ENCODE data around the gene RSPRY1. TPM values are rescaled to one million over a fixed set of nuclear protein-coding genes. Genes with fewer than 3 reads are reported as not detected.
"Not testable (repeated sequence)": the region's sequence is repeated elsewhere in the genome, so short reads cannot be mapped to it uniquely, and the experiment has no call there.

RSPRY1 gene
- polyA plus RNA-seq, 2 of the 4 experiments (the other 2 are of a cell fraction): 32.2 to 50.0 TPM

- ATAC-seq (no peak), FAIRE-seq (no peak), DNase-seq (ENCODE audit: low read depth in 1 of 2, low spot score in 1 of 2) (no peak)
- Histone ChIP-seq H3K4me1 (peaks cover 49% of the 10 kb centered on the region), H3K27ac (no peak overlapping the region), H3K9me3 (no peaks in the 10 kb centered on the region), H3K4me3 (no peak overlapping the region), H3K4me2 (peak overlapping the region; percentile 91)
- POLR2A ChIA-PET: no interaction called here
- WGBS (ENCODE audit: missing lambda C conversion rate): 95% methylated on average over 9 of the region's 9 CpGs
- no peak for TF ChIP-seq ELK1 (IDR thresholded peaks at IDR 0.05; ENCODE audit: low read depth, low read length)
- TF ChIP-seq SMC3 (IDR thresholded peaks at IDR 0.05): no peak
- no peak for TF ChIP-seq MAX (IDR thresholded peaks at IDR 0.05)
- CTCF ChIA-PET: interaction anchor here (0.6 kb wide), 1 partner anchor 25 kb away, joined by 3 read pairs; no protein-coding TSS in a partner anchor
These were observed 2.5 kb downstream of the RSPRY1 start for GRCh38 chr16:57188711-57189002.

- ATAC-seq; H3K4me2 ChIP-seq; DNase-seq (ENCODE audit: low read depth in 1 of 2, low spot score in 1 of 2); H3K9me3 ChIP-seq; H3K4me3 ChIP-seq; FAIRE-seq; POLR2A ChIA-PET: not testable (repeated sequence)
- 97% methylated on average over 4 of the region's 4 CpGs for WGBS (ENCODE audit: missing lambda C conversion rate)
- CTCF ChIA-PET: interaction anchor here (0.6 kb wide), 1 partner anchor 26 kb away, joined by 3 read pairs; no protein-coding TSS in a partner anchor
- Histone ChIP-seq H3K27ac (peak overlapping the region; percentile 17 to 86; a peak in 2 of 6 replicates), H3K4me1 (peaks cover 56% of the 10 kb centered on the region)
These were observed 3.4 kb downstream of the RSPRY1 start for GRCh38 chr16:57189527-57189926.

GRCh38 chr16:57190136-57190535, 4.0 kb downstream of the RSPRY1 start:
- peak overlapping the region; percentile 72 to 86; a peak in 4 of 6 replicates for H3K27ac ChIP-seq
- H3K4me2 ChIP-seq: peak overlapping the region; percentile 79
- H3K4me1 ChIP-seq: peaks cover 59% of the 10 kb centered on the region
- DNase-seq (ENCODE audit: low read depth in 1 of 2, low spot score in 1 of 2) (no peak), FAIRE-seq (no peak), ATAC-seq (no peak)
- TF ChIP-seq CEBPB (IDR thresholded peaks at IDR 0.05) (peak in 1 of 2 experiments; percentile 29; a peak in 1 of 4 replicates), RFX5 (IDR thresholded peaks at IDR 0.05) (no peak)
- POLR2A ChIA-PET: interaction anchor here (1.2 kb wide), 1 partner anchor 55 kb away, joined by 5 read pairs; the partner anchor contains the start of gene ARL2BP
- H3K9me3 ChIP-seq: no peaks in the 10 kb centered on the region
- CTCF ChIA-PET: interaction anchor here (0.6 kb wide), 1 partner anchor 21 kb away, joined by 3 read pairs; no protein-coding TSS in a partner anchor
- no peak overlapping the region for H3K4me3 ChIP-seq
- 93% methylated on average over 2 of the region's 2 CpGs for WGBS (ENCODE audit: missing lambda C conversion rate)

GRCh38 chr16:57191056-57191571, 5.0 kb downstream of the RSPRY1 start:
- ATAC-seq (no peak), DNase-seq (ENCODE audit: low read depth in 1 of 2, low spot score in 1 of 2) (peak in 1 of 2 experiments; percentile 10), FAIRE-seq (no peak)
- H3K4me1 ChIP-seq: peaks cover 68% of the 10 kb centered on the region
- 16% methylated on average over 3 of the region's 3 CpGs for WGBS (ENCODE audit: missing lambda C conversion rate)
- no peak overlapping the region for H3K4me3 ChIP-seq
- H3K9me3 ChIP-seq: no peaks in the 10 kb centered on the region
- H3K4me2 ChIP-seq: peak overlapping the region; percentile 79
- no peak for TF ChIP-seq JUNB (IDR thresholded peaks at IDR 0.05)
- no peak for TF ChIP-seq RFX5 (IDR thresholded peaks at IDR 0.05)
- peak in 1 of 2 experiments; percentile 75; a peak in 2 of 4 replicates for TF ChIP-seq CEBPB (IDR thresholded peaks at IDR 0.05)
- peak; percentile 97 for TF ChIP-seq MAFK (IDR thresholded peaks at IDR 0.05; ENCODE audit: partially characterized antibody)
- TF ChIP-seq ESRRA (IDR thresholded peaks at IDR 0.05; ENCODE audit: borderline replicate concordance, low read length): no peak
- no peak for TF ChIP-seq RAD21 (conservative IDR thresholded peaks at IDR 0.05 in 1 of 2, IDR thresholded peaks at IDR 0.05 in 1 of 2)
- ChIA-PET CTCF (interaction anchor here (0.6 to 1.2 kb wide), 2 partner anchors 15 to 226 kb away, joined by 3 read pairs; no protein-coding TSS in a partner anchor), POLR2A (interaction anchor here (1.2 kb wide), 1 partner anchor 54 kb away, joined by 5 read pairs; the partner anchor contains the start of gene ARL2BP)
- H3K27ac ChIP-seq: peak overlapping the region; percentile 72 to 86

- ChIA-PET POLR2A (no interaction called here), CTCF (interaction anchor here (1.7 kb wide), 1 partner anchor 224 kb away, joined by 5 read pairs; no protein-coding TSS in a partner anchor)
- FAIRE-seq (no peak), ATAC-seq (no peak), DNase-seq (ENCODE audit: low read depth in 1 of 2, low spot score in 1 of 2) (no peak)
- Histone ChIP-seq H3K4me3 (no peak overlapping the region), H3K4me2 (peak overlapping the region; percentile 79), H3K4me1 (peaks cover 78% of the 10 kb centered on the region), H3K9me3 (no peaks in the 10 kb centered on the region), H3K27ac (peak overlapping the region; percentile 86 to 90; a peak in 5 of 6 replicates)
- TF ChIP-seq NPAS2 (CRISPR knock-in tag; IDR thresholded peaks at IDR 0.05; ENCODE audit: borderline replicate concordance) (no peak), PHF8 (IDR thresholded peaks at IDR 0.05; ENCODE audit: borderline replicate concordance, low read depth) (no peak), EHMT2 (IDR thresholded peaks at IDR 0.05; ENCODE audit: low read depth) (no peak), HOXA7 (CRISPR knock-in tag; IDR thresholded peaks at IDR 0.05) (no peak), KDM5A (IDR thresholded peaks at IDR 0.05) (no peak), HES2 (IDR thresholded peaks at IDR 0.05) (no peak), MAX (IDR thresholded peaks at IDR 0.05) (no peak), MAFK (IDR thresholded peaks at IDR 0.05; ENCODE audit: partially characterized antibody) (no peak), GATA3 (IDR thresholded peaks at IDR 0.05; ENCODE audit: borderline replicate concordance) (no peak), FOSB (CRISPR knock-in tag; IDR thresholded peaks at IDR 0.05) (no peak)
- WGBS (ENCODE audit: missing lambda C conversion rate): 58% methylated on average over 3 of the region's 3 CpGs
These were observed 6.0 kb downstream of the RSPRY1 start for GRCh38 chr16:57192146-57192545.
